WTC11 (cell line): Measurements from ENCODE around the gene ITFG1. TPM values are rescaled to one million over a fixed set of nuclear protein-coding genes. Genes with fewer than 3 reads are reported as not detected.

Source experiments
- ATAC-seq: fragments of 200-7000 bp; cut with Tn5 transposase; 2 replicates; pipeline ENCODE4 v1.10.0; 2021; ENCODE audit warnings: mild to moderate bottlenecking, moderate library complexity
- CTCF ChIA-PET: fragments of 300-600 bp; sonication (Branson Sonifier 250); formaldehyde crosslinking; loops from one replicate; lab custom pipeline; 2021; ENCODE audit warnings: antibody characterized with exemption; lab: Charles Lee
- POLR2A ChIA-PET: fragments of 350-600 bp; sonication (Branson Sonifier 250); formaldehyde crosslinking; loops from one replicate; lab custom pipeline; 2021; ENCODE audit warnings: antibody characterized with exemption; lab: Charles Lee
- DNase-seq: peaks from one replicate; pipeline ENCODE4 v3.0.0; 2021; ENCODE audit warnings: low spot score
- H3K27ac Mint-ChIP-seq: 2 replicates; pipeline ENCODE4 v1.8.0; 2021; ENCODE audit warnings: mixed read lengths
- H3K27me3 Mint-ChIP-seq: 2 replicates; pipeline ENCODE4 v1.8.0; 2021; ENCODE audit warnings: low read depth, mild to moderate bottlenecking, moderate library complexity, mixed read lengths
- H3K36me3 Mint-ChIP-seq: 2 replicates; pipeline ENCODE4 v1.8.0; 2021; ENCODE audit warnings: mixed read lengths
- H3K4me1 Mint-ChIP-seq: 2 replicates; pipeline ENCODE4 v1.8.0; 2022; ENCODE audit warnings: mixed read lengths
- H3K4me3 Mint-ChIP-seq: 2 replicates; pipeline ENCODE4 v1.8.0; 2021; ENCODE audit warnings: mild to moderate bottlenecking, moderate library complexity, mixed read lengths
- H3K9me3 Mint-ChIP-seq: 2 replicates; pipeline ENCODE4 v1.8.0; 2021; ENCODE audit warnings: mixed read lengths
- ATF1 ChIP-seq: sonication (generic); formaldehyde crosslinking; IDR thresholded peaks from 2 replicates; pipeline ENCODE4 v1.8.1; 2023; ENCODE audit warnings: mild to moderate bottlenecking, moderate library complexity, missing genetic modification reagents
- ATF2 ChIP-seq: sonication (generic); formaldehyde crosslinking; IDR thresholded peaks from 2 replicates; pipeline ENCODE4 v1.8.1; 2022; ENCODE audit warnings: low read depth, missing genetic modification reagents, borderline replicate concordance
- ATF3 ChIP-seq: sonication (generic); formaldehyde crosslinking; conservative IDR thresholded peaks from 2 replicates; pipeline ENCODE4 v1.8.1; 2022; ENCODE audit warnings: mild to moderate bottlenecking, missing genetic modification reagents
- CREB1 ChIP-seq: sonication (generic); formaldehyde crosslinking; IDR thresholded peaks from 2 replicates; pipeline ENCODE4 v1.8.0; 2023; ENCODE audit warnings: mild to moderate bottlenecking, missing genetic modification reagents
- CREM ChIP-seq: sonication (generic); formaldehyde crosslinking; IDR thresholded peaks from 2 replicates; pipeline ENCODE4 v1.8.1; 2022; ENCODE audit warnings: mild to moderate bottlenecking, missing genetic modification reagents, moderate library complexity
- CTCF ChIP-seq: fragments of 200-600 bp; IDR thresholded peaks from 2 replicates; pipeline ENCODE4 v1.8.0; 2022; ENCODE audit warnings: antibody characterized with exemption
- GABPB1 ChIP-seq: sonication (generic); formaldehyde crosslinking; IDR thresholded peaks from 2 replicates; pipeline ENCODE4 v1.8.1; 2023; ENCODE audit warnings: mild to moderate bottlenecking, missing genetic modification reagents
- HMGXB4 ChIP-seq: sonication (generic); formaldehyde crosslinking; IDR thresholded peaks from 2 replicates; pipeline ENCODE4 v1.8.1; 2023; ENCODE audit warnings: mild to moderate bottlenecking, moderate library complexity, missing genetic modification reagents
- IRF1 ChIP-seq: sonication (generic); formaldehyde crosslinking; IDR thresholded peaks from 2 replicates; pipeline ENCODE4 v1.8.0; 2023; ENCODE audit warnings: missing genetic modification reagents
- IRF2 ChIP-seq: sonication (generic); formaldehyde crosslinking; IDR thresholded peaks from 2 replicates; pipeline ENCODE4 v1.8.0; 2022; ENCODE audit warnings: low read depth, missing genetic modification reagents, borderline replicate concordance
- MAX ChIP-seq: sonication (generic); formaldehyde crosslinking; IDR thresholded peaks from 2 replicates; pipeline ENCODE4 v1.8.0; 2022; ENCODE audit warnings: mild to moderate bottlenecking, missing genetic modification reagents
- OVOL2 ChIP-seq: fragments of 250-450 bp; sonication (Bioruptor Pico); IDR thresholded peaks from 2 replicates; pipeline ENCODE4 v1.9.0; 2021; ENCODE audit warnings: mild to moderate bottlenecking, borderline replicate concordance
- RORB ChIP-seq: fragments of 250-450 bp; sonication (Bioruptor Pico); IDR thresholded peaks from 2 replicates; pipeline ENCODE4 v1.9.0; 2021; ENCODE audit warnings: mild to moderate bottlenecking
- TCF7 ChIP-seq: sonication (generic); formaldehyde crosslinking; IDR thresholded peaks from 2 replicates; pipeline ENCODE4 v1.8.0; 2022; ENCODE audit warnings: mild to moderate bottlenecking, low read depth, missing genetic modification reagents, moderate library complexity
- TP53 ChIP-seq: sonication (generic); formaldehyde crosslinking; IDR thresholded peaks from 2 replicates; pipeline ENCODE4 v1.8.1; 2023; ENCODE audit warnings: mild to moderate bottlenecking, missing genetic modification reagents
- ZNF281 ChIP-seq: sonication (generic); formaldehyde crosslinking; IDR thresholded peaks from 2 replicates; pipeline ENCODE4 v1.8.0; 2023; ENCODE audit warnings: mild to moderate bottlenecking, missing genetic modification reagents
- total RNA-seq: library from RNA; stranded (reverse); gene quantifications from 3 replicates; pipeline ENCODE4 v1.2.3, GENCODE V29; 2021
- TF ChIP-seq, protein P1 (sequence below): sonication (generic); formaldehyde crosslinking; conservative IDR thresholded peaks from 2 replicates; pipeline ENCODE4 v1.8.1; 2023; ENCODE audit warnings: mild to moderate bottlenecking, low read depth, missing genetic modification reagents, moderate library complexity
- TF ChIP-seq, protein P2 (sequence below): sonication (generic); formaldehyde crosslinking; IDR thresholded peaks from 2 replicates; pipeline ENCODE4 v1.8.0; 2022; ENCODE audit warnings: mild to moderate bottlenecking, missing genetic modification reagents

Gene ITFG1
- total RNA-seq, 1 experiment from 2014 or later: 21.1 TPM

- H3K27me3 Mint-ChIP-seq: no peaks in the 10 kb centered on the region
- H3K9me3 Mint-ChIP-seq: no peaks in the 10 kb centered on the region
- TF ChIP-seq IRF1 (CRISPR knock-in tag): no peak
- TF ChIP-seq TP53 (CRISPR knock-in tag): no peak
- TF ChIP-seq IRF2 (CRISPR knock-in tag): no peak
- no peak for TF ChIP-seq OVOL2
- no peak for TF ChIP-seq ATF1 (CRISPR knock-in tag)
- TF ChIP-seq RORB (CRISPR knock-in tag): no peak
- TF ChIP-seq, protein P1, sequence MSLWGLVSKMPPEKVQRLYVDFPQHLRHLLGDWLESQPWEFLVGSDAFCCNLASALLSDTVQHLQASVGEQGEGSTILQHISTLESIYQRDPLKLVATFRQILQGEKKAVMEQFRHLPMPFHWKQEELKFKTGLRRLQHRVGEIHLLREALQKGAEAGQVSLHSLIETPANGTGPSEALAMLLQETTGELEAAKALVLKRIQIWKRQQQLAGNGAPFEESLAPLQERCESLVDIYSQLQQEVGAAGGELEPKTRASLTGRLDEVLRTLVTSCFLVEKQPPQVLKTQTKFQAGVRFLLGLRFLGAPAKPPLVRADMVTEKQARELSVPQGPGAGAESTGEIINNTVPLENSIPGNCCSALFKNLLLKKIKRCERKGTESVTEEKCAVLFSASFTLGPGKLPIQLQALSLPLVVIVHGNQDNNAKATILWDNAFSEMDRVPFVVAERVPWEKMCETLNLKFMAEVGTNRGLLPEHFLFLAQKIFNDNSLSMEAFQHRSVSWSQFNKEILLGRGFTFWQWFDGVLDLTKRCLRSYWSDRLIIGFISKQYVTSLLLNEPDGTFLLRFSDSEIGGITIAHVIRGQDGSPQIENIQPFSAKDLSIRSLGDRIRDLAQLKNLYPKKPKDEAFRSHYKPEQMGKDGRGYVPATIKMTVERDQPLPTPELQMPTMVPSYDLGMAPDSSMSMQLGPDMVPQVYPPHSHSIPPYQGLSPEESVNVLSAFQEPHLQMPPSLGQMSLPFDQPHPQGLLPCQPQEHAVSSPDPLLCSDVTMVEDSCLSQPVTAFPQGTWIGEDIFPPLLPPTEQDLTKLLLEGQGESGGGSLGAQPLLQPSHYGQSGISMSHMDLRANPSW (CRISPR knock-in tag): no peak
- no peak for TF ChIP-seq CREM (CRISPR knock-in tag)
- no peak for TF ChIP-seq ATF3 (CRISPR knock-in tag)
- ATAC-seq (no peak), DNase-seq (no peak)
- no peaks in the 10 kb centered on the region for H3K36me3 Mint-ChIP-seq
- H3K4me1 Mint-ChIP-seq: peaks cover 33% of the 10 kb centered on the region
- CTCF ChIA-PET: no interaction called here
- H3K4me3 Mint-ChIP-seq: no peak overlapping the region
- no peak overlapping the region for H3K27ac Mint-ChIP-seq
- POLR2A ChIA-PET: interaction anchor here (0.5 kb wide), 1 partner anchor 475 kb away, joined by 4 read pairs; no protein-coding TSS in a partner anchor
Measured at GRCh38 chr16:47465919-47466630, 5.2 kb upstream of the ITFG1 start.

DNA sequence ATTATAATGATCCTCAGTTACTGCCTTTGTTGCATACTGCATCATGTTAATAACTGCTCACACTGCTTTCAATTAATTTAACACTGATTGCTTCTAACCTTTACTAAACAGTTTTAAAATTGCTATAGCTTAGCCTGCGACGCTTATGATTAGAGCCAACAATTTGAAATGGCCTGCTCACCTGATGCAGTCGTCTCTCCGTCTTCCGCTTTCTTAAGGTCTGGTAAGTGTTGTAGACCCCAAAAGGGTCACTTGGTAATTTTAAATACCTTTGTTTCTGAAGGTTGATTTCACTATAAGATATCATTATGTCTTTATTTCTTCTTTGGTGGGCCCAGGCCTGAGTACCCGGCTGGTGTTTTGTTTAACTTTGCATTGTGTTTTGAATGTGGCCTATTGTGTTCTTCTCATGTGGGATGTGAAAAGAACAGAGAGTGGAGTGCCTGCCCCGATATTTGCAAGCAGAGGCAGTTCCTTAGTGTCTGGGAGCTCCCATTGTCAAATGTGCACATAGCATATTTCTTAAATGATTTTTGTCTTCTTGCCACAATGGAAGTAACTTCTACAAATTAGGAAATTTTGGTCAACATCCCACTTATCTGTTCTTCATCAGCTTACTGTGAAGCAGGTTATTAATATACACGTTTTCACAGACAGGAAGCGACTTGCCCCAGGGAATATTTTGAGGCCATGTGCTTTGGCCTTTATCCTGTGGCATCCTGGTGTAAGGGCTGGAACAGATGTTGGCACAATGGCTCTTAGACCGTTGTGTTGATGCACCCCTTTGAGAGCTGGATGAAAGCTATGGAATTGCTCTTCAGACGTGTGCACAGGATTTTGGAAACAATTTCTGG, 3.1 kb upstream of the ITFG1 start:
- POLR2A ChIA-PET: no interaction called here
- Mint-ChIP-seq H3K27me3 (no peaks in the 10 kb centered on the region), H3K36me3 (no peaks in the 10 kb centered on the region), H3K4me3 (no peak overlapping the region; the same call in 1 of the 2 replicates), H3K9me3 (no peaks in the 10 kb centered on the region), H3K27ac (peak overlapping the region; percentile 34; the same call in 1 of the 2 replicates), H3K4me1 (peaks cover 38% of the 10 kb centered on the region)
- DNase-seq: no peak
- CTCF ChIA-PET: interaction anchor here (1.3 kb wide), 1 partner anchor 322 kb away, joined by 4 read pairs; no protein-coding TSS in a partner anchor
- ATAC-seq: no peak
- TF ChIP-seq CREB1 (no peak), CTCF (no peak), TCF7 (no peak), GABPB1 (CRISPR knock-in tag) (no peak), ATF2 (CRISPR knock-in tag) (no peak), ZNF281 (no peak), RORB (CRISPR knock-in tag) (no peak), HMGXB4 (CRISPR knock-in tag) (no peak), ATF3 (CRISPR knock-in tag) (no peak), MAX (no peak)
- TF ChIP-seq, protein P2, sequence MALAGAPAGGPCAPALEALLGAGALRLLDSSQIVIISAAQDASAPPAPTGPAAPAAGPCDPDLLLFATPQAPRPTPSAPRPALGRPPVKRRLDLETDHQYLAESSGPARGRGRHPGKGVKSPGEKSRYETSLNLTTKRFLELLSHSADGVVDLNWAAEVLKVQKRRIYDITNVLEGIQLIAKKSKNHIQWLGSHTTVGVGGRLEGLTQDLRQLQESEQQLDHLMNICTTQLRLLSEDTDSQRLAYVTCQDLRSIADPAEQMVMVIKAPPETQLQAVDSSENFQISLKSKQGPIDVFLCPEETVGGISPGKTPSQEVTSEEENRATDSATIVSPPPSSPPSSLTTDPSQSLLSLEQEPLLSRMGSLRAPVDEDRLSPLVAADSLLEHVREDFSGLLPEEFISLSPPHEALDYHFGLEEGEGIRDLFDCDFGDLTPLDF: no peak
